Activated B cell treated with CpG ODN at 0.5 μM for 24 hours (primary cell): ENCODE data around the gene PACRG. TPM values are rescaled to one million over a fixed set of nuclear protein-coding genes. Genes with fewer than 3 reads are reported as not detected.

Experiments
- ATAC-seq: fragments of 200-7000 bp; cut with Tn5 transposase; one replicate; pipeline ENCODE4 v1.10.0; 2021; ENCODE audit warnings: low read depth, mild to moderate bottlenecking, moderate library complexity
- CTCF ChIA-PET: fragments of 350-600 bp; sonication (Branson Sonifier 250); formaldehyde crosslinking; loops from one replicate; lab custom pipeline; 2021; ENCODE audit warnings: antibody characterized with exemption; lab: Charles Lee
- POLR2A ChIA-PET: fragments of 350-600 bp; sonication (Branson Sonifier 250); formaldehyde crosslinking; loops from one replicate; lab custom pipeline; 2021; ENCODE audit warnings: antibody characterized with exemption; lab: Charles Lee
- DNase-seq: peaks from one replicate; pipeline ENCODE4 v3.0.0; 2022
- H3K27ac Mint-ChIP-seq: one replicate; pipeline ENCODE4 v1.8.0; 2020; ENCODE audit warnings: mixed read lengths
- H3K27me3 Mint-ChIP-seq: one replicate; pipeline ENCODE4 v1.8.0; 2021; ENCODE audit warnings: mixed read lengths
- H3K36me3 Mint-ChIP-seq: one replicate; pipeline ENCODE4 v1.8.0; 2021; ENCODE audit warnings: low read depth, mixed read lengths
- H3K4me1 Mint-ChIP-seq: one replicate; pipeline ENCODE4 v1.8.0; 2021; ENCODE audit warnings: mixed read lengths
- H3K4me3 Mint-ChIP-seq: one replicate; pipeline ENCODE4 v1.8.0; 2020; ENCODE audit warnings: mild to moderate bottlenecking, mixed read lengths
- H3K9me3 Mint-ChIP-seq: one replicate; pipeline ENCODE4 v1.8.0; 2020; ENCODE audit warnings: mixed read lengths
- intact Hi-C: fragments of 100-400 bp; cut with micrococcal nuclease; formaldehyde crosslinking; loops from one replicate; pipeline ENCODE4 v1.15.1; 2024
- total RNA-seq: library from RNA; stranded (reverse); gene quantifications from 2 replicates; pipeline ENCODE4 v1.2.3, GENCODE V29; 2022
- TF ChIP-seq, protein P1 (sequence below): fragments of 200-600 bp; IDR thresholded peaks from one replicate; pipeline ENCODE4 v1.8.0; 2022; ENCODE audit warnings: antibody characterized with exemption, mild to moderate bottlenecking

The PACRG gene
- total RNA-seq, 1 donor from 2014 or later: not detected

GRCh38 chr6:163207431-163208383 is 479.9 kb downstream of the PACRG start:
- Mint-ChIP-seq H3K4me3 (no peak overlapping the region), H3K9me3 (peaks cover 14% of the 10 kb centered on the region), H3K36me3 (no peaks in the 10 kb centered on the region), H3K27me3 (no peaks in the 10 kb centered on the region), H3K27ac (no peak overlapping the region), H3K4me1 (no peaks in the 10 kb centered on the region)
- intact Hi-C loops: no loop called here
- TF ChIP-seq, protein P1, sequence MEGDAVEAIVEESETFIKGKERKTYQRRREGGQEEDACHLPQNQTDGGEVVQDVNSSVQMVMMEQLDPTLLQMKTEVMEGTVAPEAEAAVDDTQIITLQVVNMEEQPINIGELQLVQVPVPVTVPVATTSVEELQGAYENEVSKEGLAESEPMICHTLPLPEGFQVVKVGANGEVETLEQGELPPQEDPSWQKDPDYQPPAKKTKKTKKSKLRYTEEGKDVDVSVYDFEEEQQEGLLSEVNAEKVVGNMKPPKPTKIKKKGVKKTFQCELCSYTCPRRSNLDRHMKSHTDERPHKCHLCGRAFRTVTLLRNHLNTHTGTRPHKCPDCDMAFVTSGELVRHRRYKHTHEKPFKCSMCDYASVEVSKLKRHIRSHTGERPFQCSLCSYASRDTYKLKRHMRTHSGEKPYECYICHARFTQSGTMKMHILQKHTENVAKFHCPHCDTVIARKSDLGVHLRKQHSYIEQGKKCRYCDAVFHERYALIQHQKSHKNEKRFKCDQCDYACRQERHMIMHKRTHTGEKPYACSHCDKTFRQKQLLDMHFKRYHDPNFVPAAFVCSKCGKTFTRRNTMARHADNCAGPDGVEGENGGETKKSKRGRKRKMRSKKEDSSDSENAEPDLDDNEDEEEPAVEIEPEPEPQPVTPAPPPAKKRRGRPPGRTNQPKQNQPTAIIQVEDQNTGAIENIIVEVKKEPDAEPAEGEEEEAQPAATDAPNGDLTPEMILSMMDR: no peak
- CTCF ChIA-PET: no interaction called here
- DNase-seq (no peak), ATAC-seq (no peak)
- POLR2A ChIA-PET: no interaction called here

DNA sequence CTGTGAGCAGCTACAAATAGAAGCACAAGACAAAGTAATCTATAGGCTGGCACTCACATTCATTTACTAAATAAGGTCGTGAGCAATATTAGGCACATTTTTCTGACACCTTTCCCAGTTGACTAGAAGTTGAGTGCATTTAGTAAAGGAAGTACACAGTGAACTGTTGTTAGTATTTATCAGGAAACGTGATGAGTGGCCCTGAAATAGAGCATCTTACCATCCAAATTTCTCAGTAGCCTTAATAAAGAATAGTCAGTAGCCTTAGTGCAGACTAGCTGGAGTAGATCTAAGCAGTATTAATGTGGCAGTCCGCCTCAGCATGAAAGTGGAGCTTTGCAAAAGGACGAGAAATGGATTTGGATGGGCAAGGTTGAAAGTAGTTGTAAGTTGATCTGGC is 481.2 kb downstream of the PACRG start:
- CTCF ChIA-PET: no interaction called here
- intact Hi-C loops: no loop called here
- DNase-seq (no peak), ATAC-seq (no peak)
- no peak overlapping the region for H3K27ac Mint-ChIP-seq
- no peak overlapping the region for H3K4me3 Mint-ChIP-seq
- no peaks in the 10 kb centered on the region for H3K4me1 Mint-ChIP-seq
- peaks cover 14% of the 10 kb centered on the region for H3K9me3 Mint-ChIP-seq
- TF ChIP-seq, protein P1: no peak
- no peaks in the 10 kb centered on the region for H3K36me3 Mint-ChIP-seq
- POLR2A ChIA-PET: no interaction called here
- H3K27me3 Mint-ChIP-seq: no peaks in the 10 kb centered on the region

GRCh38 chr6:163212123-163212522 is 484.3 kb downstream of the PACRG start:
- TF ChIP-seq, protein P1: no peak
- peaks cover 2% of the 10 kb centered on the region for H3K27me3 Mint-ChIP-seq
- no peaks in the 10 kb centered on the region for H3K4me1 Mint-ChIP-seq
- ATAC-seq (no peak), DNase-seq (no peak)
- POLR2A ChIA-PET: no interaction called here
- intact Hi-C loops: no loop called here
- no peaks in the 10 kb centered on the region for H3K36me3 Mint-ChIP-seq
- no peak overlapping the region for H3K4me3 Mint-ChIP-seq
- CTCF ChIA-PET: no interaction called here
- H3K9me3 Mint-ChIP-seq: peaks cover 8% of the 10 kb centered on the region
- no peak overlapping the region for H3K27ac Mint-ChIP-seq

DNA sequence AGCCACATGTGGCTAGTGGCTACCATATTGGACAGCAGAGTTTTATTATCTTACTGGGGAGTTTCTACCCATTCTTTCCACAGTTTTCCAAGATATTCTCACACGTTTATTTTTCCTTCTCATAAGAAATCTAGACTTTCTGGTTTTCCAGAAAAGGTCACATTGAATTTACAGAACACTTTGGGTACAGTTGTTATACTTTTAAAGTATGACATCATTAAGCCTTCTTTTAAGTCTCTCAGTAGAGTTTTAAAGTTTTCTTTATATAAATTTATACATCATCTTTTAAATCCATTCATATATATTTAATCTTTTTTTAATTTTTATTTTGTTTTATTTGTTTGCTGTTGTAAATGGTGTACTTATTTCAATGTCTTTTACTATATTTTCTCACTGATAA is 486.5 kb downstream of the PACRG start:
- Mint-ChIP-seq H3K9me3 (peaks cover 8% of the 10 kb centered on the region), H3K27me3 (peaks cover 4% of the 10 kb centered on the region), H3K27ac (no peak overlapping the region), H3K4me3 (no peak overlapping the region), H3K36me3 (no peaks in the 10 kb centered on the region), H3K4me1 (no peaks in the 10 kb centered on the region)
- DNase-seq (no peak), ATAC-seq (no peak)
- CTCF ChIA-PET: no interaction called here
- POLR2A ChIA-PET: no interaction called here
- TF ChIP-seq, protein P1: no peak
- intact Hi-C loops: no loop called here

DNA sequence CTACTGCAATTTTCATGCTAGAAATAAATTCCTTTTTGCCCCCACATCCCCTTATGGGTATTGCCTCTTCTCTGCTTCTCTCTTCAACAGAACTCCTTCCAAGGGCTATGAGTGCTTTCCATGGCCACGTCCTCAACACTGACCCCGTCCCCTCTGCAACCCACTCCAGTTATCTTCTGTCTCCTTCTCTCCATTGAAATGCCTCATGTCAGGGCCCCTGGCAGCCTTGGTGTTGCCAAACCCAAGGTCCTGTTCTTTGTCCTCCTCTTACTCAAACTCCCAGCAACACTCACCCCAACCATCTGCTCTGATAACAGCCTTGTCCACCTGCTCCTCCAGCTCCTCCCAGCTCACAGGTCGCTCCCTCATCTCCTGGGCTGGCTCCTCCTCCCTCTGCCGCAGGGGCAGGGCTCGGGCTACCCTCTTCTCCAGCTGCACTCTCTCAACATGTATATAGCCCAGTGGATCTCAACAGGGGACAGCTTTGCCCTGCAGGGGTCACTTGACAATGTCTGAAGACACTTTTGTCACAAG is 490.7 kb downstream of the PACRG start:
- Mint-ChIP-seq H3K27ac (no peak overlapping the region), H3K9me3 (no peaks in the 10 kb centered on the region), H3K27me3 (peaks cover 4% of the 10 kb centered on the region), H3K36me3 (no peaks in the 10 kb centered on the region), H3K4me3 (no peak overlapping the region), H3K4me1 (no peaks in the 10 kb centered on the region)
- CTCF ChIA-PET: no interaction called here
- intact Hi-C loops: no loop called here
- ATAC-seq (no peak), DNase-seq (no peak)
- TF ChIP-seq, protein P1: no peak
- POLR2A ChIA-PET: no interaction called here
